Measurements from ENCODE around the gene L3MBTL4. TPM values are rescaled to one million over a fixed set of nuclear protein-coding genes. Genes with fewer than 3 reads are reported as not detected.

The L3MBTL4 gene
- total and polyA plus RNA-seq, 9 of the 15 experiments (the other 6 are each of a cell fraction or from before 2014, with no cell fraction given) = not detected

- ChIA-PET POLR2A (no interaction called here), CTCF (ENCODE audit: low intra/inter-chr PET ratio) (no interaction called here)
- no peak for TF ChIP-seq PATZ1 (CRISPR knock-in tag; IDR thresholded peaks at IDR 0.05; ENCODE audit: borderline replicate concordance)
- TF ChIP-seq USF2 (CRISPR knock-in tag; IDR thresholded peaks at IDR 0.05) = no peak
- TF ChIP-seq ZBTB9 (CRISPR knock-in tag; IDR thresholded peaks at IDR 0.05) = no peak
- H2AFZ ChIP-seq (ENCODE audit: low read depth, low read length) = no peak overlapping the region
- no peaks in the 10 kb centered on the region for H4K20me1 ChIP-seq (replicated peaks; ENCODE audit: control insufficient read depth, insufficient read depth, low read length)
- H3K79me2 ChIP-seq (ENCODE audit: control insufficient read depth, insufficient read depth, low read length) = no peaks in the 10 kb centered on the region
- H3K27ac ChIP-seq (ENCODE audit: extremely low read depth, low read depth, low read length) = no peak overlapping the region
- 0% methylated on average over 3 of the region's 3 CpGs for WGBS (ENCODE audit: insufficient coverage, low coverage, missing lambda C conversion rate)
- no peaks in the 10 kb centered on the region for H3K27me3 ChIP-seq (ENCODE audit: control insufficient read depth in 2 of 2, insufficient read depth in 2 of 2, low read length in 2 of 2)
- in situ Hi-C loops (cut with MboI) = no loop called here
- no peaks in the 10 kb centered on the region for H3K36me3 ChIP-seq (ENCODE audit: control insufficient read depth, insufficient read depth, low read length)
- no peak for FAIRE-seq
- no peaks in the 10 kb centered on the region for H3K4me1 ChIP-seq (replicated peaks in 1 of 2; ENCODE audit: control insufficient read depth in 2 of 2, insufficient read depth in 2 of 2, low read length in 2 of 2)
- H3K9me3 ChIP-seq (replicated peaks; ENCODE audit: control insufficient read depth, insufficient read depth, low read depth, low read length) = no peaks in the 10 kb centered on the region
- no peak overlapping the region for H3K4me3 ChIP-seq
- no TSS peak for BruUV-seq (replicated peaks)
- DNase-seq (ENCODE audit: extremely low read depth in 1 of 4, low spot score in 3 of 4) = no peak
- H3K9me1 ChIP-seq (ENCODE audit: control insufficient read depth, insufficient read depth, low read length) = no peaks in the 10 kb centered on the region
- intact Hi-C loops (cut with micrococcal nuclease) = no loop called here
- no peak overlapping the region for H3K9ac ChIP-seq (ENCODE audit: insufficient read depth in 1 of 2, low read depth in 2 of 2, low read length in 2 of 2)
- ATAC-seq = no peak
- no peak overlapping the region for H3K4me2 ChIP-seq (ENCODE audit: insufficient read depth, low read length)
These were observed 156.8 kb downstream of the L3MBTL4 start for GRCh38 chr18:6257950-6258349.

All from K562 (cell line).